Uterus (tissue), 2 donors: ENCODE measurements around the gene TMEM252.

ENCODE experiments used
- CTCF ChIP-seq, 4 experiments: fragments of 200-600 bp in 2 of 4; fragments of 450-650 bp in 2 of 4; sonication (generic) in 2 of 4; IDR thresholded peaks; one replicate each; pipeline ENCODE4 v1.5.1; 2016 to 2019; ENCODE audit warnings: antibody characterized with exemption in 4 of 4, mild to moderate bottlenecking in 2 of 4, moderate library complexity in 1 of 4
- POLR2A ChIP-seq, 2 donors: fragments of 450-650 bp; IDR thresholded peaks; one replicate each; pipeline ENCODE4 v1.6.1; 2016; ENCODE audit warnings: antibody characterized with exemption in 2 of 2, mild to moderate bottlenecking in 1 of 2, moderate library complexity in 1 of 2

GRCh38 chr9:68513385-68513784 lies 27.3 kb downstream of the TMEM252 start:
- TF ChIP-seq CTCF (IDR thresholded peaks at IDR 0.05) = no peak
- no peak for TF ChIP-seq POLR2A (IDR thresholded peaks at IDR 0.05)
